Mesenchymal stem cell (in vitro differentiated cells and primary cell): ENCODE results near the gene NARF.

Experiments
- DNase-seq: peaks from one replicate; pipeline ENCODE4 v3.0.0-alpha.2; 2013
- H2AFZ ChIP-seq: one replicate; pipeline ENCODE4 v1.6.1; 2013; ENCODE audit warnings: low read depth, mild to moderate bottlenecking, control low read depth, inconsistent platforms, low read length, moderate library complexity
- H2AK5ac ChIP-seq: 2 replicates; pipeline ENCODE4 v1.6.1; 2013; ENCODE audit warnings: low read length, moderate library complexity, mild to moderate bottlenecking, inconsistent platforms; ENCODE audit not compliant: severe bottlenecking
- H2BK120ac ChIP-seq: one replicate; pipeline ENCODE4 v1.6.1; 2013; ENCODE audit warnings: low read depth, mild to moderate bottlenecking, inconsistent platforms, low read length, moderate library complexity
- H2BK12ac ChIP-seq, 2 experiments: one replicate each; pipeline ENCODE4 v1.6.1; 2013; ENCODE audit warnings: inconsistent platforms in 2 of 2, low read length in 2 of 2, mild to moderate bottlenecking in 2 of 2, moderate library complexity in 2 of 2, control low read depth in 1 of 2
- H2BK15ac ChIP-seq: one replicate; pipeline ENCODE4 v1.6.1; 2013; ENCODE audit warnings: mild to moderate bottlenecking, low read depth, inconsistent platforms; ENCODE audit not compliant: poor library complexity, severe bottlenecking
- H2BK5ac ChIP-seq: 2 replicates; pipeline ENCODE4 v1.6.1; 2013; ENCODE audit warnings: low read depth, mild to moderate bottlenecking, low read length, control low read depth, inconsistent platforms; ENCODE audit not compliant: poor library complexity, severe bottlenecking
- H3K14ac ChIP-seq, 2 experiments: one replicate each; pipeline ENCODE4 v1.6.1; 2013; ENCODE audit warnings: inconsistent platforms in 2 of 2, low read length in 2 of 2, control low read depth in 1 of 2, mild to moderate bottlenecking in 1 of 2, moderate library complexity in 1 of 2
- H3K18ac ChIP-seq, 2 experiments: one replicate each; pipeline ENCODE4 v1.6.1; 2013; ENCODE audit warnings: inconsistent platforms in 2 of 2, low read length in 2 of 2, control low read depth in 1 of 2, low read depth in 1 of 2, mild to moderate bottlenecking in 1 of 2
- H3K23ac ChIP-seq, 2 experiments: one replicate each; pipeline ENCODE4 v1.6.1; 2013; ENCODE audit warnings: inconsistent platforms in 2 of 2, low read length in 2 of 2, mild to moderate bottlenecking in 2 of 2, moderate library complexity in 2 of 2, control low read depth in 1 of 2
- H3K27ac ChIP-seq: 2 replicates; pipeline ENCODE4 v1.5.1; 2013; ENCODE audit warnings: mild to moderate bottlenecking, moderate library complexity, low read length, control low read depth, inconsistent platforms; ENCODE audit not compliant: poor library complexity, severe bottlenecking
- H3K27me3 ChIP-seq, 2 experiments: 2 replicates each; pipeline versions ENCODE4 v1.6.1 to v1.7.0; 2013; ENCODE audit warnings: low read length in 2 of 2, mild to moderate bottlenecking in 2 of 2, moderate library complexity in 2 of 2, control low read depth in 1 of 2, inconsistent platforms in 1 of 2; ENCODE audit not compliant: control insufficient read depth in 1 of 2, insufficient read depth in 1 of 2
- H3K36me3 ChIP-seq, 2 experiments: 2 replicates each; pipeline versions ENCODE4 v1.6.1 to v1.7.0; 2013; ENCODE audit warnings: low read length in 2 of 2, control low read depth in 1 of 2, inconsistent platforms in 1 of 2, low read depth in 1 of 2, mild to moderate bottlenecking in 1 of 2; ENCODE audit not compliant: insufficient read depth in 2 of 2, control insufficient read depth in 1 of 2
- H3K4ac ChIP-seq, 2 experiments: one replicate each; pipeline ENCODE4 v1.6.1; 2013; ENCODE audit warnings: inconsistent platforms in 2 of 2, low read length in 2 of 2, mild to moderate bottlenecking in 2 of 2, moderate library complexity in 2 of 2, control low read depth in 1 of 2, low read depth in 1 of 2
- H3K4me1 ChIP-seq: 2 replicates; pipeline ENCODE4 v1.6.1; 2013; ENCODE audit warnings: low read depth, low read length, control low read depth; ENCODE audit not compliant: control insufficient read depth, insufficient read depth
- H3K4me2 ChIP-seq: 2 replicates; pipeline ENCODE4 v1.6.1; 2013; ENCODE audit warnings: low read length, mild to moderate bottlenecking, inconsistent platforms; ENCODE audit not compliant: poor library complexity, severe bottlenecking
- H3K4me3 ChIP-seq, 2 experiments: 2 replicates each; pipeline versions ENCODE4 v1.5.1 to v1.7.0; 2013; ENCODE audit warnings: low read length in 2 of 2, mild to moderate bottlenecking in 2 of 2, control low read depth in 1 of 2, low read depth in 1 of 2; ENCODE audit not compliant: insufficient read depth in 1 of 2
- H3K79me1 ChIP-seq: replicated peaks from 2 replicates; pipeline ENCODE4 v1.6.1; 2013; ENCODE audit warnings: mild to moderate bottlenecking, control low read depth, low read length, inconsistent platforms; ENCODE audit not compliant: poor library complexity, severe bottlenecking
- H3K9ac ChIP-seq: 2 replicates; pipeline ENCODE4 v1.7.0; 2013; ENCODE audit warnings: mild to moderate bottlenecking, low read length, moderate library complexity
- H3K9me3 ChIP-seq: 2 replicates; pipeline ENCODE4 v1.7.0; 2013; ENCODE audit warnings: mild to moderate bottlenecking, low read length; ENCODE audit not compliant: control insufficient read depth
- H4K8ac ChIP-seq: one replicate; pipeline ENCODE4 v1.6.1; 2013; ENCODE audit warnings: inconsistent platforms, mild to moderate bottlenecking, low read length, moderate library complexity
- H4K91ac ChIP-seq: one replicate; pipeline ENCODE4 v1.6.1; 2013; ENCODE audit warnings: mild to moderate bottlenecking, low read length, inconsistent platforms
- WGBS: methylation state at CpG from one replicate; pipeline ENCODE4 v1.1.7; 2013; ENCODE audit warnings: mixed read lengths; 5-methylcytosine and 5-hydroxymethylcytosine counted together

The NARF gene

GRCh38 chr17:82429824-82430223 lies 28.7 kb upstream of the NARF start:
- Histone ChIP-seq H3K36me3 (peaks cover 0 to 15% of the 10 kb centered on the region in 2 experiments), H2BK5ac (no peak overlapping the region), H3K4me3 (no peak overlapping the region), H2AK5ac (no peak overlapping the region), H3K4me2 (no peak overlapping the region), H4K91ac (no peak overlapping the region), H3K27me3 (no peaks in the 10 kb centered on the region), H3K18ac (no peak overlapping the region), H3K4me1 (peaks cover 3% of the 10 kb centered on the region), H2AFZ (no peak overlapping the region), H2BK120ac (no peak overlapping the region), H3K9me3 (no peaks in the 10 kb centered on the region), H2BK15ac (no peak overlapping the region), H2BK12ac (no peak overlapping the region), H3K9ac (no peak overlapping the region), H4K8ac (no peak overlapping the region), H3K4ac (no peak overlapping the region), H3K14ac (peak overlapping the region in 1 of 2 experiments; percentile 39), H3K27ac (no peak overlapping the region), H3K23ac (no peak overlapping the region), H3K79me1 (no peaks in the 10 kb centered on the region)
- no peak for DNase-seq
- 78% methylated on average over 7 of the region's 7 CpGs for WGBS

GRCh38 chr17:82432017-82432416 lies 26.5 kb upstream of the NARF start:
- H2BK15ac ChIP-seq = no peak overlapping the region
- no peak overlapping the region for H3K4me2 ChIP-seq
- no peak overlapping the region for H3K4me3 ChIP-seq
- no peak for DNase-seq
- H4K91ac ChIP-seq = no peak overlapping the region
- no peak overlapping the region for H3K4ac ChIP-seq
- no peaks in the 10 kb centered on the region for H3K27me3 ChIP-seq
- no peaks in the 10 kb centered on the region for H3K9me3 ChIP-seq
- H2BK5ac ChIP-seq = no peak overlapping the region
- no peak overlapping the region for H4K8ac ChIP-seq
- H3K36me3 ChIP-seq = peaks cover 4 to 32% of the 10 kb centered on the region in 2 experiments
- H2AK5ac ChIP-seq = no peak overlapping the region
- no peak overlapping the region for H3K14ac ChIP-seq
- no peak overlapping the region for H3K9ac ChIP-seq
- no peak overlapping the region for H2BK12ac ChIP-seq
- H3K18ac ChIP-seq = no peak overlapping the region
- no peaks in the 10 kb centered on the region for H3K79me1 ChIP-seq
- H2AFZ ChIP-seq = no peak overlapping the region
- no peak overlapping the region for H2BK120ac ChIP-seq
- H3K27ac ChIP-seq = no peak overlapping the region
- H3K23ac ChIP-seq = no peak overlapping the region
- H3K4me1 ChIP-seq = peaks cover 21% of the 10 kb centered on the region
- 94% methylated on average over 8 of the region's 8 CpGs for WGBS

GRCh38 chr17:82433560-82434215 lies 24.9 kb upstream of the NARF start:
- Histone ChIP-seq H3K4ac (no peak overlapping the region), H2BK15ac (no peak overlapping the region), H2BK5ac (no peak overlapping the region), H3K4me3 (no peak overlapping the region), H3K18ac (no peak overlapping the region), H4K8ac (no peak overlapping the region), H3K23ac (no peak overlapping the region), H2AFZ (no peak overlapping the region), H3K9me3 (no peaks in the 10 kb centered on the region), H3K79me1 (no peaks in the 10 kb centered on the region), H3K27ac (no peak overlapping the region), H2BK120ac (no peak overlapping the region), H3K36me3 (peaks cover 8 to 42% of the 10 kb centered on the region in 2 experiments), H3K14ac (no peak overlapping the region), H2BK12ac (no peak overlapping the region), H3K9ac (no peak overlapping the region), H4K91ac (no peak overlapping the region), H3K4me2 (no peak overlapping the region), H3K4me1 (peaks cover 21% of the 10 kb centered on the region), H3K27me3 (no peaks in the 10 kb centered on the region), H2AK5ac (no peak overlapping the region)
- DNase-seq = no peak
- WGBS = 93% methylated on average over 32 of the region's 32 CpGs

GRCh38 chr17:82434216-82434565 lies 24.4 kb upstream of the NARF start:
- no CpG with 5 or more reads among the region's 3 CpGs for WGBS
- Histone ChIP-seq H2BK15ac (no peak overlapping the region), H3K14ac (no peak overlapping the region), H3K4me3 (no peak overlapping the region), H3K36me3 (peaks cover 8 to 47% of the 10 kb centered on the region in 2 experiments), H4K91ac (no peak overlapping the region), H4K8ac (no peak overlapping the region), H2BK5ac (no peak overlapping the region), H3K9ac (no peak overlapping the region), H3K4me1 (peaks cover 21% of the 10 kb centered on the region), H3K4me2 (no peak overlapping the region), H3K27me3 (no peaks in the 10 kb centered on the region), H3K18ac (no peak overlapping the region), H3K4ac (no peak overlapping the region), H2AK5ac (no peak overlapping the region), H3K9me3 (no peaks in the 10 kb centered on the region), H2BK12ac (no peak overlapping the region), H3K79me1 (no peaks in the 10 kb centered on the region), H3K27ac (no peak overlapping the region), H2AFZ (no peak overlapping the region), H3K23ac (no peak overlapping the region), H2BK120ac (no peak overlapping the region)
- no peak for DNase-seq
